Measurements from ENCODE around the gene SLC44A3.

Gene SLC44A3

DNA sequence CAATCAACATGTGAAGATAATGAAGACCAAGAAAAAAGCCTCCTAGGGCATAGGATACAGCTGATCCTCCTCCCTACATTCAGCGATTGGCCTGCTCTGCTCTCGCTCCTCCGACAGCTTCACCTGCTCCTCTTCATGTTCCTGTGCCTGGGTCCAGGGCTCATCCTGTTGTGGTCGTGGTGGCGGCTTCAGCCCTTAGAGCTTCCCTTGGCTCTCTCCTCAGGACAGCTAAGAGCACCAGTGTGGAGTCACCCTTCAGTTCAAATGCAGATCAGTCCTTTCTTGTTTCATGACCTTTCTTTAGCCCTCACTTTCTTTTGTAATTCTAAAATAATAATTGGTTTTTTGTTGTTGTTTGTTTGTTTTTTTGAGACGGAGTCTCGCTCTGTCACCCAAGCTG is 88.0 kb downstream of the SLC44A3 start:
- H2AFZ ChIP-seq (ENCODE audit: low read length): no peak overlapping the region
- H4K20me1 ChIP-seq (ENCODE audit: insufficient read depth, low read length, poor library complexity, severe bottlenecking): peaks cover 8% of the 10 kb centered on the region
- H3K4me1 ChIP-seq (ENCODE audit: insufficient read depth, low read length, poor library complexity, severe bottlenecking): peaks cover 3% of the 10 kb centered on the region
- no peaks in the 10 kb centered on the region for H3K36me3 ChIP-seq (ENCODE audit: insufficient read depth, low read length)
- H3K9ac ChIP-seq (ENCODE audit: low read depth, low read length, poor library complexity, severe bottlenecking): no peak overlapping the region
- H3K9me3 ChIP-seq (ENCODE audit: insufficient read depth, low read depth, low read length): no peaks in the 10 kb centered on the region
- TF ChIP-seq CTCF (conservative IDR thresholded peaks at IDR 0.05; ENCODE audit: low read length) (no peak), EZH2phosphoT487 (IDR thresholded peaks at IDR 0.05; ENCODE audit: borderline replicate concordance) (no peak)
- H3K4me3 ChIP-seq (ENCODE audit: low read length, poor library complexity, severe bottlenecking): no peak overlapping the region
- H3K4me2 ChIP-seq (ENCODE audit: low read depth, low read length, poor library complexity, severe bottlenecking): no peak overlapping the region
- no peaks in the 10 kb centered on the region for H3K9me2 ChIP-seq (replicated peaks; ENCODE audit: low read depth, low read length)
- H3K79me2 ChIP-seq (ENCODE audit: insufficient read depth, low read length): peaks cover 34% of the 10 kb centered on the region
- no peaks in the 10 kb centered on the region for H3K27me3 ChIP-seq (ENCODE audit: insufficient read depth, low read length, poor library complexity, severe bottlenecking)
- no peaks in the 10 kb centered on the region for H3F3A ChIP-seq (ENCODE audit: low read depth)

- H4K20me1 ChIP-seq (ENCODE audit: insufficient read depth, low read length, poor library complexity, severe bottlenecking): peaks cover 8% of the 10 kb centered on the region
- H3K4me1 ChIP-seq (ENCODE audit: insufficient read depth, low read length, poor library complexity, severe bottlenecking): peaks cover 3% of the 10 kb centered on the region
- no peak overlapping the region for H3K4me2 ChIP-seq (ENCODE audit: low read depth, low read length, poor library complexity, severe bottlenecking)
These were observed 88.8 kb downstream of the SLC44A3 start for GRCh38 chr1:94908965-94909364.

GRCh38 chr1:94909486-94909885 is 89.3 kb downstream of the SLC44A3 start:
- TF ChIP-seq CTCF (conservative IDR thresholded peaks at IDR 0.05; ENCODE audit: low read length) (no peak), EZH2phosphoT487 (IDR thresholded peaks at IDR 0.05; ENCODE audit: borderline replicate concordance) (no peak)
- peaks cover 8% of the 10 kb centered on the region for H4K20me1 ChIP-seq (ENCODE audit: insufficient read depth, low read length, poor library complexity, severe bottlenecking)
- no peaks in the 10 kb centered on the region for H3K36me3 ChIP-seq (ENCODE audit: insufficient read depth, low read length)
- H3K27me3 ChIP-seq (ENCODE audit: insufficient read depth, low read length, poor library complexity, severe bottlenecking): no peaks in the 10 kb centered on the region
- H3F3A ChIP-seq (ENCODE audit: low read depth): no peaks in the 10 kb centered on the region
- no peaks in the 10 kb centered on the region for H3K9me3 ChIP-seq (ENCODE audit: insufficient read depth, low read depth, low read length)
- peaks cover 3% of the 10 kb centered on the region for H3K4me1 ChIP-seq (ENCODE audit: insufficient read depth, low read length, poor library complexity, severe bottlenecking)
- peaks cover 44% of the 10 kb centered on the region for H3K79me2 ChIP-seq (ENCODE audit: insufficient read depth, low read length)
- H3K4me3 ChIP-seq (ENCODE audit: low read length, poor library complexity, severe bottlenecking): no peak overlapping the region
- H3K9ac ChIP-seq (ENCODE audit: low read depth, low read length, poor library complexity, severe bottlenecking): no peak overlapping the region
- no peaks in the 10 kb centered on the region for H3K9me2 ChIP-seq (replicated peaks; ENCODE audit: low read depth, low read length)
- no peak overlapping the region for H3K4me2 ChIP-seq (ENCODE audit: low read depth, low read length, poor library complexity, severe bottlenecking)
- H2AFZ ChIP-seq (ENCODE audit: low read length): no peak overlapping the region

More at GRCh38 chr1:94908965-94909364, 88.8 kb downstream of the SLC44A3 start:
- Histone ChIP-seq H3K79me2 (ENCODE audit: insufficient read depth, low read length) (peaks cover 39% of the 10 kb centered on the region), H3K27me3 (ENCODE audit: insufficient read depth, low read length, poor library complexity, severe bottlenecking) (no peaks in the 10 kb centered on the region), H3K9me3 (ENCODE audit: insufficient read depth, low read depth, low read length) (no peaks in the 10 kb centered on the region), H3F3A (ENCODE audit: low read depth) (no peaks in the 10 kb centered on the region), H3K36me3 (ENCODE audit: insufficient read depth, low read length) (no peaks in the 10 kb centered on the region), H3K9ac (ENCODE audit: low read depth, low read length, poor library complexity, severe bottlenecking) (no peak overlapping the region), H3K9me2 (replicated peaks; ENCODE audit: low read depth, low read length) (no peaks in the 10 kb centered on the region), H3K4me3 (ENCODE audit: low read length, poor library complexity, severe bottlenecking) (no peak overlapping the region), H2AFZ (ENCODE audit: low read length) (no peak overlapping the region)
- TF ChIP-seq EZH2phosphoT487 (IDR thresholded peaks at IDR 0.05; ENCODE audit: borderline replicate concordance) (no peak), CTCF (conservative IDR thresholded peaks at IDR 0.05; ENCODE audit: low read length) (no peak)

Data from Loucy (cell line).